RWPE1 (cell line): Measurements from ENCODE around the gene UROS.
A peak's percentile ranks its signal among the peaks of the same experiment; 100 is the strongest.

ENCODE experiments used
- CTCF ChIA-PET: fragments of 350-600 bp; sonication (Branson Sonifier 250); formaldehyde crosslinking; extraction: SDS; loops from one replicate; lab custom pipeline; 2021; lab: Yijun Ruan, JAX
- POLR2A ChIA-PET: fragments of 400-600 bp; formaldehyde crosslinking; extraction: SDS; loops from one replicate; lab custom pipeline; 2020; ENCODE audit warnings: antibody characterized with exemption; ENCODE audit not compliant: low non-redundant PET; lab: Yijun Ruan, JAX
- DNase-seq: peaks from one replicate; pipeline ENCODE4 v3.0.0; 2012; ENCODE audit warnings: low spot score
- H3K27ac ChIP-seq: fragments of 450-650 bp; 2 replicates; pipeline ENCODE4 v1.5.1; 2017
- CTCF ChIP-seq: fragments of 450-650 bp; conservative IDR thresholded peaks from 2 replicates; pipeline ENCODE4 v1.5.1; 2017; ENCODE audit warnings: low read depth, mild to moderate bottlenecking

UROS gene

GRCh38 chr10:125773687-125774543 is 49.1 kb downstream of the UROS start:
- H3K27ac ChIP-seq, result no peak overlapping the region
- ChIA-PET POLR2A (no interaction called here), CTCF (no interaction called here)
- no peak for DNase-seq
- TF ChIP-seq CTCF, result no peak

- POLR2A ChIA-PET, result no interaction called here
- no peak overlapping the region for H3K27ac ChIP-seq
- CTCF ChIA-PET, result no interaction called here
- no peak for DNase-seq
- TF ChIP-seq CTCF, result no peak
These were observed 50.2 kb downstream of the UROS start for GRCh38 chr10:125772864-125773180.

- no peak overlapping the region for H3K27ac ChIP-seq
- DNase-seq, result no peak
- CTCF ChIA-PET, result interaction anchor here (0.6 kb wide), 1 partner anchor 16 kb away, joined by 3 read pairs; no protein-coding TSS in a partner anchor
- no peak for TF ChIP-seq CTCF
- POLR2A ChIA-PET, result no interaction called here
These were observed 50.8 kb downstream of the UROS start for GRCh38 chr10:125772112-125772863.

GRCh38 chr10:125770844-125771243 is 52.2 kb downstream of the UROS start:
- ChIA-PET POLR2A (no interaction called here), CTCF (interaction anchor here (0.6 kb wide), 2 partner anchors 22 to 1738 kb away, joined by 4 to 5 read pairs; no protein-coding TSS in a partner anchor)
- no peak for TF ChIP-seq CTCF
- no peak overlapping the region for H3K27ac ChIP-seq
- DNase-seq, result no peak

- TF ChIP-seq CTCF, result no peak
- H3K27ac ChIP-seq, result no peak overlapping the region
- ChIA-PET POLR2A (no interaction called here), CTCF (no interaction called here)
- no peak for DNase-seq
These were observed 53.9 kb downstream of the UROS start for GRCh38 chr10:125769175-125769574.

- H3K27ac ChIP-seq, result no peak overlapping the region
- CTCF ChIA-PET, result no interaction called here
- TF ChIP-seq CTCF, result no peak
- DNase-seq, result peak; percentile 25
- POLR2A ChIA-PET, result no interaction called here
These were observed 54.7 kb downstream of the UROS start for GRCh38 chr10:125768219-125768855.
